ENCODE data around the gene ZIC4.

GRCh38 chr3:147400999-147401398 lies 5.3 kb downstream of the ZIC4 start:
- TF ChIP-seq EZH2 (IDR thresholded peaks at IDR 0.05) (no peak), POLR2AphosphoS5 (IDR thresholded peaks at IDR 0.05; ENCODE audit: borderline replicate concordance, low read depth, low read length) (no peak), FOXP2 (optimal IDR thresholded peaks at IDR 0.05; ENCODE audit: control extremely low read depth, extremely low read length, insufficient read depth) (no peak)

All from SK-N-MC (cell line).